HEK293 (cell line): ENCODE results near the gene TMEFF1.

Experiments used
- CTCF ChIA-PET: fragments of 350-600 bp; formaldehyde crosslinking; extraction: SDS; loops from one replicate; lab custom pipeline; 2021; ENCODE audit warnings: antibody characterized with exemption; lab: Yijun Ruan, JAX
- POLR2A ChIA-PET: fragments of 300-600 bp; formaldehyde crosslinking; extraction: SDS; loops from one replicate; lab custom pipeline; 2020; ENCODE audit warnings: antibody characterized with exemption, inconsistent platforms; lab: Yijun Ruan, JAX
- H3K27ac ChIP-seq: fragments of 200-500 bp; sonication (Bioruptor generic); 2 replicates; pipeline ENCODE4 v1.5.1; 2014; ENCODE audit warnings: low read depth, low read length, control low read depth, inconsistent platforms; ENCODE audit errors: extremely low read depth
- H3K36me3 ChIP-seq, 2 experiments: fragments of 200-500 bp in 1 of 2; sonication (Bioruptor generic) in 1 of 2; 1 replicate in 1 of 2; 2 replicates in 1 of 2; pipeline ENCODE4 v1.5.1; 2014 to 2017; ENCODE audit warnings: inconsistent platforms in 2 of 2, low read length in 2 of 2; ENCODE audit not compliant: control insufficient read depth in 2 of 2, insufficient read depth in 1 of 2
- H3K4me1 ChIP-seq: fragments of 200-500 bp; sonication (Bioruptor generic); 2 replicates; pipeline ENCODE4 v1.5.1; 2014; ENCODE audit warnings: mild to moderate bottlenecking, low read length, inconsistent platforms; ENCODE audit not compliant: control insufficient read depth, insufficient read depth
- H3K4me3 ChIP-seq: 2 replicates; pipeline ENCODE4 v1.5.1; 2011; ENCODE audit warnings: low read depth, mild to moderate bottlenecking, control low read depth, low read length, moderate library complexity
- H3K9me3 ChIP-seq: fragments of 200-500 bp; sonication (Bioruptor generic); 2 replicates; pipeline ENCODE4 v1.5.1; 2014; ENCODE audit warnings: low read depth, low read length, inconsistent platforms; ENCODE audit not compliant: control insufficient read depth, insufficient read depth
- CTCF ChIP-seq: fragments of 450-650 bp; formaldehyde crosslinking; IDR thresholded peaks from 2 replicates; pipeline ENCODE4 v1.5.1; 2016; ENCODE audit warnings: missing biosample characterization, missing genetic modification characterization
- EGR2 ChIP-seq: fragments of 450-650 bp; formaldehyde crosslinking; IDR thresholded peaks from 2 replicates; pipeline ENCODE4 v1.5.1; 2016; ENCODE audit warnings: low read depth, missing biosample characterization, missing genetic modification characterization
- KLF8 ChIP-seq: fragments of 450-650 bp; formaldehyde crosslinking; IDR thresholded peaks from 2 replicates; pipeline ENCODE4 v1.5.1; 2016; ENCODE audit warnings: missing biosample characterization, missing genetic modification characterization
- PRDM1 ChIP-seq: fragments of 450-650 bp; formaldehyde crosslinking; IDR thresholded peaks from 2 replicates; pipeline ENCODE4; 2016; ENCODE audit warnings: missing biosample characterization, missing genetic modification characterization
- SCRT1 ChIP-seq: fragments of 450-650 bp; formaldehyde crosslinking; IDR thresholded peaks from 2 replicates; pipeline ENCODE4 v1.5.1; 2016; ENCODE audit warnings: missing biosample characterization, missing genetic modification characterization, borderline replicate concordance
- ZBTB6 ChIP-seq: fragments of 450-650 bp; formaldehyde crosslinking; IDR thresholded peaks from 2 replicates; pipeline ENCODE4 v1.5.1; 2017; ENCODE audit warnings: missing biosample characterization, missing genetic modification characterization
- ZFP41 ChIP-seq: fragments of 450-650 bp; formaldehyde crosslinking; IDR thresholded peaks from 2 replicates; pipeline ENCODE4 v1.5.1; 2016; ENCODE audit warnings: missing biosample characterization, missing genetic modification characterization, borderline replicate concordance
- ZNF146 ChIP-seq: fragments of 450-650 bp; formaldehyde crosslinking; IDR thresholded peaks from 2 replicates; pipeline ENCODE4 v1.5.1; 2016; ENCODE audit warnings: missing biosample characterization, missing genetic modification characterization
- ZNF16 ChIP-seq: fragments of 450-650 bp; formaldehyde crosslinking; IDR thresholded peaks from 2 replicates; pipeline ENCODE4 v1.5.1; 2016; ENCODE audit warnings: low read depth, missing biosample characterization, missing genetic modification characterization
- ZNF24 ChIP-seq: fragments of 450-650 bp; formaldehyde crosslinking; IDR thresholded peaks from 2 replicates; pipeline ENCODE4 v1.5.1; 2016; ENCODE audit warnings: missing biosample characterization, missing genetic modification characterization
- ZNF280D ChIP-seq: fragments of 450-650 bp; formaldehyde crosslinking; IDR thresholded peaks from 2 replicates; pipeline ENCODE4 v1.5.1; 2016; ENCODE audit warnings: missing biosample characterization, missing genetic modification characterization
- ZNF341 ChIP-seq: fragments of 450-650 bp; formaldehyde crosslinking; IDR thresholded peaks from 2 replicates; pipeline ENCODE4; 2016; ENCODE audit warnings: low read depth, missing biosample characterization, missing genetic modification characterization
- ZNF416 ChIP-seq: fragments of 450-650 bp; formaldehyde crosslinking; IDR thresholded peaks from 2 replicates; pipeline ENCODE4 v1.5.1; 2016; ENCODE audit warnings: missing biosample characterization, missing genetic modification characterization
- ZNF548 ChIP-seq: fragments of 450-650 bp; formaldehyde crosslinking; IDR thresholded peaks from 2 replicates; pipeline ENCODE4 v1.5.1; 2016; ENCODE audit warnings: missing biosample characterization, missing genetic modification characterization
- ZNF837 ChIP-seq: fragments of 450-650 bp; formaldehyde crosslinking; IDR thresholded peaks from 2 replicates; pipeline ENCODE4 v1.5.1; 2016; ENCODE audit warnings: missing biosample characterization, missing genetic modification characterization
- ZSCAN30 ChIP-seq: fragments of 450-650 bp; IDR thresholded peaks from 2 replicates; pipeline ENCODE4 v1.5.1; 2018; ENCODE audit warnings: missing biosample characterization, mild to moderate bottlenecking, missing genetic modification characterization, moderate library complexity
- TF ChIP-seq, protein P1 (sequence below): fragments of 450-650 bp; formaldehyde crosslinking; IDR thresholded peaks from 2 replicates; pipeline ENCODE4 v1.5.1; 2016; ENCODE audit warnings: missing biosample characterization, missing genetic modification characterization, borderline replicate concordance

The TMEFF1 gene

GRCh38 chr9:100486479-100487176, 13.7 kb downstream of the TMEFF1 start:
- POLR2A ChIA-PET, result no interaction called here
- CTCF ChIA-PET, result interaction anchor here (0.7 to 1.6 kb wide), 3 partner anchors 19 to 109 kb away, joined by 3 to 6 read pairs (median 5); no protein-coding TSS in a partner anchor
- no peaks in the 10 kb centered on the region for H3K9me3 ChIP-seq

DNA sequence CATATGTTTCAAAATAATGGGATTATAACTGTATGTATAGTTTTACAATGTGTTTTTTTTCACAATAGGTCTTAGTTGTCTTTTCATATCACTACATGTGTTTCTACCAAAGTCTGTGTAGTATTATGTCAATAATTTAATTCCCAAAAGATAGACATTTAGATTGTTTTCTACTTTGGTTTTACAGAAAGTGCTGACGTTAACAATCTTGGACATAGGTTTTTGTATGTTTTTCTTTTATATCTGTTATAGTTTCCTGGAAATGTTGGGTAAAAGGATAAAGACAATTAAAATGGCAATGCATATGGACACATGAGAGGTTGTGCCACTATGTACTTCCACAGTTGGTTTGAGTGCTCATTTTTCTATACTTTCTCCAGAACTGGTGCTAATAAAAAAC, 15.2 kb downstream of the TMEFF1 start:
- Histone ChIP-seq H3K9me3 (no peaks in the 10 kb centered on the region), H3K27ac (no peak overlapping the region), H3K4me1 (no peaks in the 10 kb centered on the region), H3K36me3 (no peaks in the 10 kb centered on the region), H3K4me3 (no peak overlapping the region)
- ChIA-PET CTCF (interaction anchor here (0.7 kb wide), 1 partner anchor 439 kb away, joined by 3 read pairs; no protein-coding TSS in a partner anchor), POLR2A (no interaction called here)
- TF ChIP-seq ZFP41 (tag by site-specific recombination), result no peak
- TF ChIP-seq ZSCAN30 (tag by site-specific recombination), result no peak
- TF ChIP-seq SCRT1 (tag by site-specific recombination), result no peak
- TF ChIP-seq ZNF280D (tag by site-specific recombination), result no peak
- TF ChIP-seq, protein P1, sequence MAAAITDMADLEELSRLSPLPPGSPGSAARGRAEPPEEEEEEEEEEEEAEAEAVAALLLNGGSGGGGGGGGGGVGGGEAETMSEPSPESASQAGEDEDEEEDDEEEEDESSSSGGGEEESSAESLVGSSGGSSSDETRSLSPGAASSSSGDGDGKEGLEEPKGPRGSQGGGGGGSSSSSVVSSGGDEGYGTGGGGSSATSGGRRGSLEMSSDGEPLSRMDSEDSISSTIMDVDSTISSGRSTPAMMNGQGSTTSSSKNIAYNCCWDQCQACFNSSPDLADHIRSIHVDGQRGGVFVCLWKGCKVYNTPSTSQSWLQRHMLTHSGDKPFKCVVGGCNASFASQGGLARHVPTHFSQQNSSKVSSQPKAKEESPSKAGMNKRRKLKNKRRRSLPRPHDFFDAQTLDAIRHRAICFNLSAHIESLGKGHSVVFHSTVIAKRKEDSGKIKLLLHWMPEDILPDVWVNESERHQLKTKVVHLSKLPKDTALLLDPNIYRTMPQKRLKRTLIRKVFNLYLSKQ (tag by site-specific recombination), result no peak
- no peak for TF ChIP-seq ZNF416
- no peak for TF ChIP-seq ZNF146

More at GRCh38 chr9:100486479-100487176, 13.7 kb downstream of the TMEFF1 start:
- no peaks in the 10 kb centered on the region for H3K36me3 ChIP-seq
- TF ChIP-seq KLF8 (tag by site-specific recombination), result no peak
- no peak for TF ChIP-seq ZNF837 (tag by site-specific recombination)
- no peak for TF ChIP-seq PRDM1
- no peak for TF ChIP-seq ZNF341 (tag by site-specific recombination)
- TF ChIP-seq ZNF146, result no peak
- no peak for TF ChIP-seq ZNF24 (tag by site-specific recombination)
- H3K27ac ChIP-seq, result no peak overlapping the region
- H3K4me1 ChIP-seq, result no peaks in the 10 kb centered on the region
- no peak overlapping the region for H3K4me3 ChIP-seq

- POLR2A ChIA-PET, result no interaction called here
- CTCF ChIA-PET, result interaction anchor here (0.7 to 0.8 kb wide), 2 partner anchors 16 to 166 kb away, joined by 4 read pairs; no protein-coding TSS in a partner anchor
- Histone ChIP-seq H3K36me3 (no peaks in the 10 kb centered on the region), H3K4me1 (no peaks in the 10 kb centered on the region), H3K9me3 (no peaks in the 10 kb centered on the region), H3K27ac (no peak overlapping the region)
- TF ChIP-seq ZBTB6 (tag by site-specific recombination) (no peak), ZNF548 (tag by site-specific recombination) (no peak), ZNF16 (no peak), CTCF (tag by site-specific recombination) (no peak), EGR2 (no peak)
- TF ChIP-seq, all 188 proteins: peak for 0
- no peak overlapping the region for H3K4me3 ChIP-seq
Measured at GRCh38 chr9:100489836-100490235, 16.9 kb downstream of the TMEFF1 start.
